ENCODE results near the gene TPRG1L.

The TPRG1L gene

DNA sequence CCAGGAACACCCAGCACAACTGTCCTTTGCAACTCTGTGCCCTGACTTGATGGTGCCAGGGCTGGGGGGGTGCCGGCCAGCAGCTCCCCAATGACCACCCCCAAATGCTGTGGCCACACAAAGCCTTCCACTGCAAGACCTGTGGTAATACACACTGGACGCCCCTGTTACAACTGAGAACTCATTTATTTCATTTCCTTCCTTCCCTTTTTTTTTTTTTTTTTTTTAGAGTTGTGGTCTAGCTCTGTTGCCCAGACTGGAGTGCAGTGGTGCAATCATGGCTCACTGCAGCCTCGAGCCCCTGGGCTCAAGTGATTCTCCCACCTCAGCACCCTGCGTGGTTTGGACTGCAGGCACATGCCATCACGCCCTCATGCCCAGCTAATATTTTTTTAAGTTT lies 52.7 kb downstream of the TPRG1L start:
- DNase-seq = no peak

GRCh38 chr1:3678361-3679097 lies 53.7 kb downstream of the TPRG1L start:
- DNase-seq = no peak

DNA sequence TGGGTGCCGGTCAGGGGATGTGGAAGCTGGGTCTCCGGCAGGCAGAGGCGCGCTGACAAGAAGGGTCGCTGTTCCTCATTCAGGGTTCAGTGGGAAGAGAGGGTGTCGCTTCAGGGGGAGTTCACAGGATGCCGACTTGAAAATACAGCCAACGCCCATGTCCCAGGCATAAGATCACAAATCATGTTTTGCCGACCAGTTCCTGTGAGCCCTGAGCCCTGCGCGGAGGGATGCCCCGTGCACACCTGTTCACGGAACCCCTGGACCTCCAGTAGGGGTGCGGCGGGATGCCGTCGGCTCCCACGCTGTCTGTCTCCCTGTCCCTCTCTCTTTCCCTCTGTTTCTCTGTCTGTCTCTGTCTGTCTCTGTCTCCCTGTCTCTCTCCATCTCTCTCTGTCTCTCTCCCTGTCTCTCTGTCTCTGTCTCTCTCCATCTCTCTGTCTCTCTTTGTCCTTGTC lies 54.3 kb downstream of the TPRG1L start:
- DNase-seq = no peak

Measured in amygdala (tissue), 56 donors.